ENCODE results near the gene THSD7A.

Gene THSD7A

GRCh38 chr7:11415101-11415500, 416.9 kb downstream of the THSD7A start:
- H3K27ac ChIP-seq = no peak overlapping the region
- no peak for TF ChIP-seq CTCF (conservative IDR thresholded peaks at IDR 0.05)

GRCh38 chr7:11413901-11414300, 418.1 kb downstream of the THSD7A start:
- TF ChIP-seq CTCF (conservative IDR thresholded peaks at IDR 0.05) = no peak
- H3K27ac ChIP-seq = no peak overlapping the region

- no peak for TF ChIP-seq CTCF (conservative IDR thresholded peaks at IDR 0.05)
- H3K27ac ChIP-seq = no peak overlapping the region
Measured at GRCh38 chr7:11412036-11412435, 420.0 kb downstream of the THSD7A start.

GRCh38 chr7:11410656-11411644, 421.0 kb downstream of the THSD7A start:
- TF ChIP-seq CTCF (conservative IDR thresholded peaks at IDR 0.05) = no peak
- H3K27ac ChIP-seq = no peak overlapping the region

GRCh38 chr7:11404355-11404754, 427.6 kb downstream of the THSD7A start:
- no peak for TF ChIP-seq CTCF (conservative IDR thresholded peaks at IDR 0.05)
- H3K27ac ChIP-seq = peak overlapping the region; percentile 11; the same call in 1 of the 2 replicates

GRCh38 chr7:11403781-11404180, 428.2 kb downstream of the THSD7A start:
- TF ChIP-seq CTCF (conservative IDR thresholded peaks at IDR 0.05) = no peak
- H3K27ac ChIP-seq = peak overlapping the region; percentile 11; the same call in 1 of the 2 replicates

- no peak for TF ChIP-seq CTCF (conservative IDR thresholded peaks at IDR 0.05)
- H3K27ac ChIP-seq = no peak overlapping the region
Measured at GRCh38 chr7:11394438-11394837, 437.6 kb downstream of the THSD7A start.

All from VCaP (cell line).